ENCODE data around the gene MNDA. TPM values are rescaled to one million over a fixed set of nuclear protein-coding genes. Genes with fewer than 3 reads are reported as not detected.

Gene MNDA
- total RNA-seq, 1 experiment from 2014 or later: not detected

DNA sequence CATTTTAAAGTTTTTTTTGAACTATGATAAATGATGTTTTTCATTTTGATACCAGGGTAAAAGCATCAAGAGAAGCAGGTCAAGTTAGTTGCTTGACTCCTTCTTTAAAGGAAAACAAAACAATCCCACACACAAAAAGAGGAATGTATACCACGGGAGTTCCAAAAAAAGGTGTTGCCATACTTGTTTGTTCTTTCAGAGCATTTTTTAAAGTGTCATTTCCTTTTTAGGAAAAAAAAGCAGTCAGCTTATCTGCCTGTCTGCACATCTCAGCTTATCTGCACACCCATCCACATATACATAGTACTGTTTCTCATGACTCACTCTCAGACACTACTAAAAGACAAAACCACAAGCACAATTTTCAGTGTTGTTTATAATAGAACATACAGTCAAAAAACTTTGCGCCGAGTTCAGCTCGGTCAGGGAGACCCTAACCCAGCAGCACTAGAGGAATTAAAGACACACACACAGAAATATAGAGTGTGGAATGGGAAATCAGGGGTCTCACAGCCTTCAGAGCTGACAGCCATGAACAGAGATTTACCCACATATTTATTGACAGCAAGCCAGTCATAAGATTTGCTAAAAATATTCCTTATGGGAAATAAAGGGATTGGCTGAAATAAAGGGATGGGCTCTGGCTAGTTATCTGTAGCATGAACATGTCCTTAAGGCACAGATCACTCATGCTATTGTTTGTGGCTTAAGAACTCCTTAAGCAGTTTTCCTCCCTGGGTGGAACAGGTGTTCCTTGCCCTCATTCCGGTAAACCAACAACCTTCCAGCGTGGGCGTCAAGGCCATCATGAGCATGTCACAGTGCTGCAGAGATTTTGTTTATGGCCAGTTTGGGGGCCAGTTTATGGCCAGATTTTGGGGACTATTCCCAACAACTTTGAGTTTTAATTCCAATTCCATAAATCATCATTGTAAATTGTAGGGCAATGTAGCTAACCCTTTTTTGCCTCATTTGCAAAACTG, 11.4 kb upstream of the MNDA start:
- ATAC-seq (no peak), DNase-seq (no peak)
- Histone ChIP-seq H3K27ac (ENCODE audit: low read length) (no peak overlapping the region), H3K4me3 (ENCODE audit: low read length) (no peak overlapping the region), H3K9me3 (ENCODE audit: low read length) (no peaks in the 10 kb centered on the region; the same call in 1 of the 2 replicates), H3K4me2 (ENCODE audit: low read length) (no peak overlapping the region), H3F3A (ENCODE audit: low read length, unreplicated experiment) (no peaks in the 10 kb centered on the region), H3K27me3 (ENCODE audit: low read length) (no peaks in the 10 kb centered on the region), H3K9ac (ENCODE audit: low read length) (no peak overlapping the region), H3K79me2 (ENCODE audit: low read length) (no peaks in the 10 kb centered on the region), H3K4me1 (ENCODE audit: insufficient read depth, low read length) (no peaks in the 10 kb centered on the region), H3K9me2 (replicated peaks; ENCODE audit: low read length) (no peaks in the 10 kb centered on the region), H2AFZ (ENCODE audit: low read length) (no peak overlapping the region), H3K36me3 (ENCODE audit: low read depth, low read length) (no peaks in the 10 kb centered on the region), H4K20me1 (ENCODE audit: low read length) (no peaks in the 10 kb centered on the region)
- TF ChIP-seq EZH2phosphoT487 (IDR thresholded peaks at IDR 0.05; ENCODE audit: borderline replicate concordance, low read length) (no peak), EZH2 (IDR thresholded peaks at IDR 0.05; ENCODE audit: low read length, unreplicated experiment) (no peak)
- TF ChIP-seq, protein P1, sequence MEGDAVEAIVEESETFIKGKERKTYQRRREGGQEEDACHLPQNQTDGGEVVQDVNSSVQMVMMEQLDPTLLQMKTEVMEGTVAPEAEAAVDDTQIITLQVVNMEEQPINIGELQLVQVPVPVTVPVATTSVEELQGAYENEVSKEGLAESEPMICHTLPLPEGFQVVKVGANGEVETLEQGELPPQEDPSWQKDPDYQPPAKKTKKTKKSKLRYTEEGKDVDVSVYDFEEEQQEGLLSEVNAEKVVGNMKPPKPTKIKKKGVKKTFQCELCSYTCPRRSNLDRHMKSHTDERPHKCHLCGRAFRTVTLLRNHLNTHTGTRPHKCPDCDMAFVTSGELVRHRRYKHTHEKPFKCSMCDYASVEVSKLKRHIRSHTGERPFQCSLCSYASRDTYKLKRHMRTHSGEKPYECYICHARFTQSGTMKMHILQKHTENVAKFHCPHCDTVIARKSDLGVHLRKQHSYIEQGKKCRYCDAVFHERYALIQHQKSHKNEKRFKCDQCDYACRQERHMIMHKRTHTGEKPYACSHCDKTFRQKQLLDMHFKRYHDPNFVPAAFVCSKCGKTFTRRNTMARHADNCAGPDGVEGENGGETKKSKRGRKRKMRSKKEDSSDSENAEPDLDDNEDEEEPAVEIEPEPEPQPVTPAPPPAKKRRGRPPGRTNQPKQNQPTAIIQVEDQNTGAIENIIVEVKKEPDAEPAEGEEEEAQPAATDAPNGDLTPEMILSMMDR (conservative IDR thresholded peaks at IDR 0.05; ENCODE audit: low read depth, low read length): no peak
- BruUV-seq (replicated peaks): no TSS peak
- intact Hi-C loops (cut with micrococcal nuclease): no loop called here
- ChIA-PET POLR2A (ENCODE audit: unreplicated experiment) (no interaction called here), CTCF (no interaction called here)

- H3K79me2 ChIP-seq (ENCODE audit: low read length): no peaks in the 10 kb centered on the region
- no TSS peak for BruUV-seq (replicated peaks)
- no peaks in the 10 kb centered on the region for H4K20me1 ChIP-seq (ENCODE audit: low read length)
- no peaks in the 10 kb centered on the region for H3F3A ChIP-seq (ENCODE audit: low read length, unreplicated experiment)
- POLR2A ChIA-PET (ENCODE audit: unreplicated experiment): no interaction called here
- H3K9me3 ChIP-seq (ENCODE audit: low read length): no peaks in the 10 kb centered on the region; the same call in 1 of the 2 replicates
- no peaks in the 10 kb centered on the region for H3K27me3 ChIP-seq (ENCODE audit: low read length)
- intact Hi-C loops (cut with micrococcal nuclease): no loop called here
- H3K9me2 ChIP-seq (replicated peaks; ENCODE audit: low read length): no peaks in the 10 kb centered on the region
- no peak overlapping the region for H3K4me2 ChIP-seq (ENCODE audit: low read length)
- CTCF ChIA-PET: no interaction called here
- H3K36me3 ChIP-seq (ENCODE audit: low read depth, low read length): no peaks in the 10 kb centered on the region
- ATAC-seq (no peak), DNase-seq (no peak)
- H3K4me1 ChIP-seq (ENCODE audit: insufficient read depth, low read length): no peaks in the 10 kb centered on the region
- TF ChIP-seq EZH2phosphoT487 (IDR thresholded peaks at IDR 0.05; ENCODE audit: borderline replicate concordance, low read length) (no peak), EZH2 (IDR thresholded peaks at IDR 0.05; ENCODE audit: low read length, unreplicated experiment) (no peak)
- TF ChIP-seq, protein P1 (conservative IDR thresholded peaks at IDR 0.05; ENCODE audit: low read depth, low read length): no peak
- H3K4me3 ChIP-seq (ENCODE audit: low read length): no peak overlapping the region
- no peak overlapping the region for H3K9ac ChIP-seq (ENCODE audit: low read length)
- H3K27ac ChIP-seq (ENCODE audit: low read length): no peak overlapping the region
- no peak overlapping the region for H2AFZ ChIP-seq (ENCODE audit: low read length)
Observed at GRCh38 chr1:158821723-158822122, 9.4 kb upstream of the MNDA start.

Data from PC-3 (cell line).